Vagina (tissue), 2 donors: Measurements from ENCODE around the gene GNG7. TPM values are rescaled to one million over a fixed set of nuclear protein-coding genes. Genes with fewer than 3 reads are reported as not detected.
"Not testable (repeated sequence)": the region's sequence is repeated elsewhere in the genome, so short reads cannot be mapped to it uniquely, and the experiment has no call there.

Experiments
- DNase-seq, 2 donors: peaks; one replicate each; pipeline ENCODE4 v3.0.0-alpha.2; 2017; ENCODE audit errors: extremely low spot score in 2 of 2
- H3K27ac ChIP-seq: fragments of 200-600 bp; sonication (generic); one replicate; pipeline ENCODE4 v1.5.1; 2019
- H3K27me3 ChIP-seq: fragments of 200-600 bp; sonication (generic); one replicate; pipeline ENCODE4 v1.5.1; 2019
- H3K36me3 ChIP-seq, 2 donors: fragments of 200-600 bp; sonication (generic); one replicate each; pipeline ENCODE4 v1.5.1; 2017 to 2019
- H3K4me1 ChIP-seq: fragments of 200-600 bp; sonication (generic); one replicate; pipeline ENCODE4 v1.5.1; 2019
- H3K4me3 ChIP-seq, 2 donors: fragments of 200-600 bp; sonication (generic); 1 replicate in 1 of 2; 2 replicates in 1 of 2; pipeline ENCODE4 v1.5.1; 2016 to 2019
- H3K9me3 ChIP-seq: fragments of 200-600 bp; sonication (generic); one replicate; pipeline ENCODE4 v1.5.1; 2019
- POLR2A ChIP-seq, 2 donors: fragments of 450-650 bp; IDR thresholded peaks; one replicate each; pipeline ENCODE4 v1.6.1; 2017; ENCODE audit warnings: antibody characterized with exemption in 2 of 2, mild to moderate bottlenecking in 2 of 2, moderate library complexity in 2 of 2
- POLR2AphosphoS5 ChIP-seq, 2 donors: sonication (generic); formaldehyde crosslinking; IDR thresholded peaks; one replicate each; pipeline ENCODE4 v1.9.0; 2017; ENCODE audit warnings: antibody characterized with exemption in 2 of 2, mild to moderate bottlenecking in 2 of 2, low read depth in 1 of 2; ENCODE audit not compliant: insufficient read depth in 1 of 2
- intact Hi-C: fragments of 100-400 bp; cut with DNase I; formaldehyde crosslinking; loops from one replicate; pipeline ENCODE4 v1.15.1; 2023
- total RNA-seq: library from RNA; depleted of rRNA; stranded (reverse); fragments of >200 nt; gene quantifications from one replicate; pipeline ENCODE4 v1.2.3, GENCODE V29; 2016
- TF ChIP-seq, protein P1 (sequence below), 3 experiments: fragments of 450-650 bp in 2 of 3; fragments of 200-600 bp in 1 of 3; sonication (generic) in 1 of 3; IDR thresholded peaks; one replicate each; pipeline ENCODE4 v1.5.1; 2017 to 2019; ENCODE audit warnings: antibody characterized with exemption in 3 of 3, mild to moderate bottlenecking in 2 of 3, moderate library complexity in 2 of 3

Gene GNG7
- total RNA-seq, 1 donor from 2014 or later, result 2.0 TPM

DNA sequence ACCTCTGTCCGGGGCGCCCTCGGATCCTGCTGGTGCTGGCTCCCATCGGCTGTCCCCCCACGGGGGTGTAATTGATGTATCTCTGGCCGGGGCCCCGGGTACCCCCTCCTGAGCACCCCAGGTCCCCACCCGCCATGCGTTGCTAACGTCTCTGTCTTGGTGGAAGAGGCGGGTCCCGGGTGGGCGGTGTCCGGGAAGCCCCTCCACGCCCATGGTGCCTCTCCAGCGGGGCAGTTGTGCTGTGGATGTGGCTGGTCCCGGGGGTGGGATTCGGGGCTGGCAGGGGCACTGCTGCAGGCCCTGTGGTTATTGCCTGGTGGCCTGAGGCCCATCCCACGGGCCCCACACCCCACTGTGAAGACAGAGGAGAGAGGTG lies 13.8 kb upstream of the GNG7 start:
- peaks cover 3% of the 10 kb centered on the region for H3K9me3 ChIP-seq
- intact Hi-C loops, result loop anchor here (5.0 kb wide), 1 partner anchor 49 kb away; no protein-coding TSS in a partner anchor
- no peaks in the 10 kb centered on the region for H3K27me3 ChIP-seq
- H3K4me3 ChIP-seq, result no peak overlapping the region
- H3K4me1 ChIP-seq, result peaks cover 11% of the 10 kb centered on the region
- H3K27ac ChIP-seq, result no peak overlapping the region
- no peak for TF ChIP-seq POLR2AphosphoS5 (IDR thresholded peaks at IDR 0.05; ENCODE audit: insufficient read depth in 1 of 2, low read depth in 1 of 2)
- TF ChIP-seq, protein P1, sequence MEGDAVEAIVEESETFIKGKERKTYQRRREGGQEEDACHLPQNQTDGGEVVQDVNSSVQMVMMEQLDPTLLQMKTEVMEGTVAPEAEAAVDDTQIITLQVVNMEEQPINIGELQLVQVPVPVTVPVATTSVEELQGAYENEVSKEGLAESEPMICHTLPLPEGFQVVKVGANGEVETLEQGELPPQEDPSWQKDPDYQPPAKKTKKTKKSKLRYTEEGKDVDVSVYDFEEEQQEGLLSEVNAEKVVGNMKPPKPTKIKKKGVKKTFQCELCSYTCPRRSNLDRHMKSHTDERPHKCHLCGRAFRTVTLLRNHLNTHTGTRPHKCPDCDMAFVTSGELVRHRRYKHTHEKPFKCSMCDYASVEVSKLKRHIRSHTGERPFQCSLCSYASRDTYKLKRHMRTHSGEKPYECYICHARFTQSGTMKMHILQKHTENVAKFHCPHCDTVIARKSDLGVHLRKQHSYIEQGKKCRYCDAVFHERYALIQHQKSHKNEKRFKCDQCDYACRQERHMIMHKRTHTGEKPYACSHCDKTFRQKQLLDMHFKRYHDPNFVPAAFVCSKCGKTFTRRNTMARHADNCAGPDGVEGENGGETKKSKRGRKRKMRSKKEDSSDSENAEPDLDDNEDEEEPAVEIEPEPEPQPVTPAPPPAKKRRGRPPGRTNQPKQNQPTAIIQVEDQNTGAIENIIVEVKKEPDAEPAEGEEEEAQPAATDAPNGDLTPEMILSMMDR (IDR thresholded peaks at IDR 0.05), result no peak
- no peak for TF ChIP-seq POLR2A (IDR thresholded peaks at IDR 0.05)
- no peaks in the 10 kb centered on the region for H3K36me3 ChIP-seq
- DNase-seq, result no peak

DNA sequence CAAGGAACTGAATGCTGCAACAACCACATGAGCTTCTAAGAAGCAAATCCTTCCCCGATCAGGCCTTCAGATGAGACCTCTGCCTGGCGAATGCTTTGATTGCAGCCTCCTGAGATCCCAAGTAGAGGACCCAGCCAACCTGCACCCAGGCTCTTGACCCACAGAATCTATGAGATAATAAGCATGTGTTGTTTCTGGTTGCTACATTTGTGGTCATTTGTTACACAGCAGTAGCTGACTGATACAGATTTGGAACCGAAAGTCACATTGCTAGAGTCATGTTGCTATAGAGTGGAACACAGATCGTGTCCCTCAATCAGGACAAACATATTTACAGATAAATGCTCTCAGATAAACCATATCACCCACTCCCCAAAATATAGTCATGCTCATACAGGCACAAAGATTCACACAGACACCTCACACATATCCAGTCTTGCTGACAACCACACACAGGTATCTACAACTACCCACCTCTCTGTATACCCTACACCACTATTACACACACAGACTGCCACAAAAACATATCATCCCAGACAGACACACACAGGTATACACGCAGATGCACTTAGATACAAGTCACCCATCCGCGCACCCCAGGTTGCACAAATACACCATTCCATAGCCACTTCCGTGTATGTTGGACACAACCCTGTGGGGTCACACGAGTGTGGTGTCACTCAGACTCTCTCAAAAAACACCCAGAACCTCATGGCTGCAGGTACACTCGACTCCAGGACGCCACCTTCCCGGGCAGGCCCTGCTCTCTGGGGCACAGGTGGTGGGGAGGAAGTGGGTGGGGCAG lies 13.2 kb upstream of the GNG7 start:
- Histone ChIP-seq H3K4me3 (no peak overlapping the region), H3K27ac (no peak overlapping the region), H3K36me3 (no peaks in the 10 kb centered on the region), H3K4me1 (peaks cover 7% of the 10 kb centered on the region), H3K9me3 (peaks cover 3% of the 10 kb centered on the region), H3K27me3 (no peaks in the 10 kb centered on the region)
- TF ChIP-seq POLR2A (IDR thresholded peaks at IDR 0.05), result no peak
- TF ChIP-seq, protein P1 (IDR thresholded peaks at IDR 0.05), result no peak
- no peak for TF ChIP-seq POLR2AphosphoS5 (IDR thresholded peaks at IDR 0.05; ENCODE audit: insufficient read depth in 1 of 2, low read depth in 1 of 2)
- intact Hi-C loops, result loop anchor here (5.0 kb wide), 1 partner anchor 48 kb away; no protein-coding TSS in a partner anchor
- DNase-seq, result no peak

GRCh38 chr19:2714531-2715269 lies 12.2 kb upstream of the GNG7 start:
- intact Hi-C loops, result loop anchor here (5.0 kb wide), 1 partner anchor 47 kb away; no protein-coding TSS in a partner anchor
- no peak overlapping the region for H3K4me3 ChIP-seq
- no peak for DNase-seq
- no peaks in the 10 kb centered on the region for H3K4me1 ChIP-seq
- TF ChIP-seq POLR2A (IDR thresholded peaks at IDR 0.05), result no peak
- TF ChIP-seq POLR2AphosphoS5 (IDR thresholded peaks at IDR 0.05; ENCODE audit: insufficient read depth in 1 of 2, low read depth in 1 of 2), result no peak
- TF ChIP-seq, protein P1 (IDR thresholded peaks at IDR 0.05), result no peak
- H3K9me3 ChIP-seq, result peaks cover 3% of the 10 kb centered on the region
- no peaks in the 10 kb centered on the region for H3K36me3 ChIP-seq
- H3K27ac ChIP-seq, result no peak overlapping the region
- no peaks in the 10 kb centered on the region for H3K27me3 ChIP-seq

- intact Hi-C loops, H3K36me3 ChIP-seq, DNase-seq, H3K9me3 ChIP-seq, H3K4me3 ChIP-seq, H3K27me3 ChIP-seq, H3K27ac ChIP-seq, H3K4me1 ChIP-seq: not testable (repeated sequence)
These were observed 11.6 kb upstream of the GNG7 start for GRCh38 chr19:2714102-2714501.

GRCh38 chr19:2713170-2713569 lies 10.7 kb upstream of the GNG7 start:
- H3K27ac ChIP-seq, H3K9me3 ChIP-seq, H3K4me1 ChIP-seq, H3K36me3 ChIP-seq, H3K4me3 ChIP-seq, H3K27me3 ChIP-seq, intact Hi-C loops, DNase-seq: not testable (repeated sequence)

DNA sequence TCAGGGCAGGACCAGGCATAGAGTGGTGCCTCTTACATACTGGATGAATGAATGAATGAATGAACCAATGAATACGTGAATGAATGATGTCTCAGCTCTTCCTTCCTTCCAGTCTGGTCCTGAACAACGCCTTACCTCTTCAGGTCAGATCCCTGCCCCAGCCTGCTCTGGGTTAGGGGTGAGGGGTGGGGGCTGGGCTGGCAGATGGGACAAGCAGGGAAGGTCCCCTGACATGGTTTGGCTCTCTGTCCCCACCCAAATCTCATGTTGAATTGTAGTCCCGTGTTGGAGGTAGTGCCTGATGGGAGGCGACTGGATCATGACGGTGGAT lies 9.3 kb upstream of the GNG7 start:
- H3K27me3 ChIP-seq, result no peaks in the 10 kb centered on the region
- H3K27ac ChIP-seq, result no peak overlapping the region
- peaks cover 3% of the 10 kb centered on the region for H3K9me3 ChIP-seq
- TF ChIP-seq POLR2A (IDR thresholded peaks at IDR 0.05), result no peak
- TF ChIP-seq POLR2AphosphoS5 (IDR thresholded peaks at IDR 0.05; ENCODE audit: insufficient read depth in 1 of 2, low read depth in 1 of 2), result no peak
- TF ChIP-seq, protein P1 (IDR thresholded peaks at IDR 0.05), result no peak
- DNase-seq, result no peak
- H3K4me3 ChIP-seq, result no peak overlapping the region
- intact Hi-C loops, result no loop called here
- no peaks in the 10 kb centered on the region for H3K4me1 ChIP-seq
- H3K36me3 ChIP-seq, result no peaks in the 10 kb centered on the region
